GM19455 (cell line): ENCODE data around the gene SULT4A1.

Experiments
- ATAC-seq: cut with Tn5 transposase; IDR thresholded peaks from one replicate; pipeline ENCODE4 v1.9.1; 2021; ENCODE audit not compliant: unreplicated experiment

Gene SULT4A1

GRCh38 chr22:43845981-43846380 is 16.3 kb downstream of the SULT4A1 start:
- ATAC-seq, result no peak

- ATAC-seq, result no peak
Measured at GRCh38 chr22:43844560-43845545, 17.5 kb downstream of the SULT4A1 start.

GRCh38 chr22:43843783-43844530 is 18.4 kb downstream of the SULT4A1 start:
- ATAC-seq, result no peak

- no peak for ATAC-seq
Measured at GRCh38 chr22:43841742-43842141, 20.6 kb downstream of the SULT4A1 start.

GRCh38 chr22:43840851-43841250 is 21.5 kb downstream of the SULT4A1 start:
- no peak for ATAC-seq

- no peak for ATAC-seq
Measured at GRCh38 chr22:43840431-43840830, 21.9 kb downstream of the SULT4A1 start.

GRCh38 chr22:43839781-43840180 is 22.5 kb downstream of the SULT4A1 start:
- no peak for ATAC-seq

GRCh38 chr22:43838571-43839307 is 23.6 kb downstream of the SULT4A1 start:
- no peak for ATAC-seq

GRCh38 chr22:43838161-43838560 is 24.2 kb downstream of the SULT4A1 start:
- ATAC-seq, result no peak

GRCh38 chr22:43837666-43838065 is 24.6 kb downstream of the SULT4A1 start:
- ATAC-seq, result no peak

GRCh38 chr22:43835736-43836135 is 26.6 kb downstream of the SULT4A1 start:
- ATAC-seq, result no peak

GRCh38 chr22:43835166-43835565 is 27.1 kb downstream of the SULT4A1 start:
- no peak for ATAC-seq

- ATAC-seq, result no peak
Measured at GRCh38 chr22:43833286-43834240, 28.8 kb downstream of the SULT4A1 start.

- no peak for ATAC-seq
Measured at GRCh38 chr22:43832393-43833265, 29.7 kb downstream of the SULT4A1 start.

- ATAC-seq, result no peak
Measured at GRCh38 chr22:43831561-43832392, 30.5 kb downstream of the SULT4A1 start.

GRCh38 chr22:43830931-43831560 is 31.3 kb downstream of the SULT4A1 start:
- ATAC-seq, result no peak

- ATAC-seq, result no peak
Measured at GRCh38 chr22:43829904-43830851, 32.1 kb downstream of the SULT4A1 start.
